HCT116 (cell line): ENCODE results near the gene RANBP1. TPM values are rescaled to one million over a fixed set of nuclear protein-coding genes. Genes with fewer than 3 reads are reported as not detected.

Experiments used
- ATAC-seq: fragments of 200-7000 bp; cut with Tn5 transposase; 2 replicates; pipeline ENCODE4 v1.9.1; 2020; ENCODE audit warnings: mild to moderate bottlenecking, moderate library complexity
- BruUV-seq: library from RNA; stranded (reverse); fragments of 400-500 nt; replicated peaks from 2 replicates; lab custom pipeline; 2021; lab: Mats Ljungman, UMichigan
- CTCF ChIA-PET: fragments of 300-600 bp; sonication (Branson Sonifier 250); formaldehyde crosslinking; loops from one replicate; lab custom pipeline; 2021; ENCODE audit warnings: antibody characterized with exemption; lab: Charles Lee
- POLR2A ChIA-PET: fragments of 300-600, 350-600 bp; sonication (Branson Sonifier 250); formaldehyde crosslinking; loops from one replicate; lab custom pipeline; 2021; ENCODE audit warnings: antibody characterized with exemption; lab: Charles Lee
- RAD21 ChIA-PET, 2 experiments: fragments of 300-600 bp; sonication (Branson Sonifier 250); formaldehyde crosslinking; loops; one replicate each; lab custom pipeline; 2023; ENCODE audit warnings: low total read pairs in 2 of 2; ENCODE audit not compliant: uncharacterized antibody in 2 of 2, unreplicated experiment in 2 of 2, low non-redundant PET in 1 of 2; lab: Charles Lee
- DNase-seq: peaks from one replicate; pipeline ENCODE4 v3.0.0-alpha.2; 2010; ENCODE audit warnings: low read depth, low spot score
- H2AFZ ChIP-seq: fragments of 200-600 bp; shearing (Covaris generic), sonication (generic); 2 replicates; pipeline ENCODE4 v1.6.1; 2017; ENCODE audit warnings: low read depth, mixed run types, mixed read lengths, antibody characterized with exemption, low read length; ENCODE audit not compliant: poor library complexity, severe bottlenecking
- H3K27ac ChIP-seq: 2 replicates; pipeline ENCODE4 v1.5.1; 2012; ENCODE audit warnings: low read depth, low read length
- H3K27me3 ChIP-seq: fragments of 200-600 bp; sonication (generic); 2 replicates; pipeline ENCODE4 v1.6.1; 2016; ENCODE audit warnings: mixed run types, low read length, mixed read lengths; ENCODE audit not compliant: insufficient read depth
- H3K36me3 ChIP-seq, 2 experiments: fragments of 200-500 bp in 1 of 2; fragments of 200-600 bp in 1 of 2; sonication (Bioruptor generic) in 1 of 2; sonication (generic) in 1 of 2; 2 replicates each; pipeline versions ENCODE4 v1.5.1 to v1.6.1; 2014 to 2016; ENCODE audit warnings: low read length in 2 of 2, inconsistent platforms in 1 of 2, mixed read lengths in 1 of 2, mixed run types in 1 of 2; ENCODE audit not compliant: insufficient read depth in 2 of 2, control insufficient read depth in 1 of 2
- H3K4me1 ChIP-seq, 2 experiments: fragments of 200-600 bp in 1 of 2; sonication (generic) in 1 of 2; 2 replicates each; pipeline versions ENCODE4 v1.5.1 to v1.6.1; 2012 to 2017; ENCODE audit warnings: low read length in 2 of 2, inconsistent platforms in 1 of 2, mild to moderate bottlenecking in 1 of 2, mixed read lengths in 1 of 2, mixed run types in 1 of 2, moderate library complexity in 1 of 2; ENCODE audit not compliant: insufficient read depth in 2 of 2, control insufficient read depth in 1 of 2
- H3K4me2 ChIP-seq: fragments of 200-600 bp; sonication (generic); 2 replicates; pipeline ENCODE4 v1.6.1; 2017; ENCODE audit warnings: mixed run types, low read length, mixed read lengths
- H3K4me3 ChIP-seq, 2 experiments: fragments of 200-600 bp in 1 of 2; sonication (generic) in 1 of 2; replicated peaks in 1 of 2; 2 replicates each; pipeline ENCODE4 v1.5.1; 2011 to 2016; ENCODE audit warnings: low read length in 2 of 2, control low read depth in 1 of 2, low read depth in 1 of 2, mild to moderate bottlenecking in 1 of 2, mixed read lengths in 1 of 2, mixed run types in 1 of 2
- H3K79me2 ChIP-seq: fragments of 200-600 bp; sonication (generic); 2 replicates; pipeline ENCODE4 v1.6.1; 2017; ENCODE audit warnings: mild to moderate bottlenecking, mixed run types, low read length, moderate library complexity, mixed read lengths; ENCODE audit not compliant: insufficient read depth
- H3K9ac ChIP-seq: fragments of 200-600 bp; sonication (generic); 2 replicates; pipeline ENCODE4 v1.6.1; 2016; ENCODE audit warnings: low read length, mixed read lengths
- H3K9me2 ChIP-seq: fragments of 200-600 bp; sonication (generic), shearing (Covaris generic); 2 replicates; pipeline ENCODE4 v1.6.1; 2017; ENCODE audit warnings: mixed run types, mild to moderate bottlenecking, moderate library complexity; ENCODE audit not compliant: insufficient read depth
- H3K9me3 ChIP-seq, 2 experiments: fragments of 200-500 bp in 1 of 2; fragments of 200-600 bp in 1 of 2; sonication (Bioruptor generic) in 1 of 2; sonication (generic) in 1 of 2; 2 replicates each; pipeline ENCODE4 v1.6.1; 2014 to 2017; ENCODE audit warnings: low read length in 2 of 2, mixed read lengths in 2 of 2, inconsistent platforms in 1 of 2, low read depth in 1 of 2, mild to moderate bottlenecking in 1 of 2, mixed run types in 1 of 2, moderate library complexity in 1 of 2; ENCODE audit not compliant: control insufficient read depth in 1 of 2, insufficient read depth in 1 of 2
- H4K20me1 ChIP-seq: fragments of 200-600 bp; sonication (generic), shearing (Covaris generic); 2 replicates; pipeline ENCODE4 v1.6.1; 2017; ENCODE audit warnings: mixed run types, mild to moderate bottlenecking, moderate library complexity; ENCODE audit not compliant: insufficient read depth
- CBX3 ChIP-seq: IDR thresholded peaks from 2 replicates; pipeline ENCODE4 v1.6.1; 2012; ENCODE audit warnings: low read depth
- ELF1 ChIP-seq: IDR thresholded peaks from 2 replicates; pipeline ENCODE4 v1.6.1; 2012; ENCODE audit warnings: low read depth, borderline replicate concordance
- RAD21 ChIP-seq: IDR thresholded peaks from 2 replicates; pipeline ENCODE4 v1.6.1; 2012; ENCODE audit warnings: low read depth, mild to moderate bottlenecking
- SP1 ChIP-seq: IDR thresholded peaks from 2 replicates; pipeline ENCODE4 v1.6.1; 2012; ENCODE audit warnings: low read depth
- TCF7L2 ChIP-seq: IDR thresholded peaks from 2 replicates; pipeline ENCODE4 v1.7.0; 2011; ENCODE audit warnings: borderline replicate concordance, inconsistent platforms; ENCODE audit not compliant: insufficient read depth, insufficient read length; ENCODE audit errors: extremely low read depth
- ZFX ChIP-seq: fragments of 450-650 bp; IDR thresholded peaks from 2 replicates; pipeline ENCODE4 v1.6.1; 2017
- intact Hi-C: fragments of 100-400 bp; cut with micrococcal nuclease; formaldehyde crosslinking; loops from 2 replicates; pipeline ENCODE4 v1.10.0; 2022
- total RNA-seq: library from RNA; stranded (reverse); gene quantifications from one replicate; pipeline ENCODE4 v1.2.1, GENCODE V29; 2021; ENCODE audit not compliant: unreplicated experiment
- TF ChIP-seq, protein P1 (sequence below): IDR thresholded peaks from 2 replicates; pipeline ENCODE4 v1.6.1; 2011; ENCODE audit warnings: mild to moderate bottlenecking, low read length, moderate library complexity; ENCODE audit not compliant: insufficient replicate concordance; ENCODE audit errors: extremely low read depth

Gene RANBP1
- total RNA-seq, 1 experiment from 2014 or later = 351 TPM

DNA sequence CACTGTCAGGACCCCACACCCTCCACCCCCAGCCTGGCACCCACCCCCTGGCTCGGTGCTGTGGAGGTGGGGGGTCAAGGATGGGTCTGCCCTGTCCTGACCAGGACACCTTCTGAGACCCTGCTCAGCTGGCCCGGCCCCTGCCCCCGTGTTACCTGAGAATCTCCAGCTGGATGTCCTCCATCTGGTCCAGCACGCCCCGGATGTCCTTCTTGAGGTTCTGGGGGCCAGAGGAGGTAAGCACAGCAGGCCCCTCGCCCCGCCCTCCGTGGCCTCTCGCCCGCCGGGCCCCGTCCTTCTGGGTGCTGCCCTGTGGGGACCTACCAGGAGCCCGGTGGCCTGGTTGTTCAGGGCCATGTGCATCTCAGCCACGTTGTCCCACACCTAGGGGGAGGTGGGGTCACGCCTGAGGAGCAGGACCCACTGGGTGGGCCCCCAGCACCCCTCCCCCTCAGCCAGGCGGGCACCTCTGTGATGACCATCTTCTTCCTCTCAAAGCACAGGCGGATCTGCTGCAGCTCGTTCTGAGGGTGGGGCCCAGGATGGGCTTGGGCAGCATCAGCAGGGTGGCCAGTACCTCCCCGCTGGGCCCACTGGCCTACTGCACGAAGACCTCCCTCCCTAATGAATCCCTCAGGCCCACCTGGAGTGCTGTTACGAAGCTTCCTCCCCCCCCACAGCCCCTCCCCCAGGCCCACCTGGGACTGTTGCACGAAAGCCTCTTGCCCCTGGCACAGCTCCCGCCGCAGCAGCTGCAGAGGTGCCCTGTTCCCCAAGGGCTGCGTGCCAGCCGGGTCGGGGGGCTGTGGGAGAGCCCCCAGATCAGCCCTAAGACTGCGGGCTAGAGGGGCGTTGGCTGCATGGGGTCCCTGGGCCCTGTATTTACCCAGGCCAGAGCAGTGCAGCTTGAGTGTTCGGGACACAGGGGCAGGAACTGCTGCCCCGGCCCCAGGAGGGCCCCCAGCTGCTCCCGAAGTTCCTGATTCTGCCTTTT, 33.6 kb downstream of the RANBP1 start (continued):
- TF ChIP-seq, protein P1, sequence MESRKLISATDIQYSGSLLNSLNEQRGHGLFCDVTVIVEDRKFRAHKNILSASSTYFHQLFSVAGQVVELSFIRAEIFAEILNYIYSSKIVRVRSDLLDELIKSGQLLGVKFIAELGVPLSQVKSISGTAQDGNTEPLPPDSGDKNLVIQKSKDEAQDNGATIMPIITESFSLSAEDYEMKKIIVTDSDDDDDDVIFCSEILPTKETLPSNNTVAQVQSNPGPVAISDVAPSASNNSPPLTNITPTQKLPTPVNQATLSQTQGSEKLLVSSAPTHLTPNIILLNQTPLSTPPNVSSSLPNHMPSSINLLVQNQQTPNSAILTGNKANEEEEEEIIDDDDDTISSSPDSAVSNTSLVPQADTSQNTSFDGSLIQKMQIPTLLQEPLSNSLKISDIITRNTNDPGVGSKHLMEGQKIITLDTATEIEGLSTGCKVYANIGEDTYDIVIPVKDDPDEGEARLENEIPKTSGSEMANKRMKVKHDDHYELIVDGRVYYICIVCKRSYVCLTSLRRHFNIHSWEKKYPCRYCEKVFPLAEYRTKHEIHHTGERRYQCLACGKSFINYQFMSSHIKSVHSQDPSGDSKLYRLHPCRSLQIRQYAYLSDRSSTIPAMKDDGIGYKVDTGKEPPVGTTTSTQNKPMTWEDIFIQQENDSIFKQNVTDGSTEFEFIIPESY = no peak

DNA sequence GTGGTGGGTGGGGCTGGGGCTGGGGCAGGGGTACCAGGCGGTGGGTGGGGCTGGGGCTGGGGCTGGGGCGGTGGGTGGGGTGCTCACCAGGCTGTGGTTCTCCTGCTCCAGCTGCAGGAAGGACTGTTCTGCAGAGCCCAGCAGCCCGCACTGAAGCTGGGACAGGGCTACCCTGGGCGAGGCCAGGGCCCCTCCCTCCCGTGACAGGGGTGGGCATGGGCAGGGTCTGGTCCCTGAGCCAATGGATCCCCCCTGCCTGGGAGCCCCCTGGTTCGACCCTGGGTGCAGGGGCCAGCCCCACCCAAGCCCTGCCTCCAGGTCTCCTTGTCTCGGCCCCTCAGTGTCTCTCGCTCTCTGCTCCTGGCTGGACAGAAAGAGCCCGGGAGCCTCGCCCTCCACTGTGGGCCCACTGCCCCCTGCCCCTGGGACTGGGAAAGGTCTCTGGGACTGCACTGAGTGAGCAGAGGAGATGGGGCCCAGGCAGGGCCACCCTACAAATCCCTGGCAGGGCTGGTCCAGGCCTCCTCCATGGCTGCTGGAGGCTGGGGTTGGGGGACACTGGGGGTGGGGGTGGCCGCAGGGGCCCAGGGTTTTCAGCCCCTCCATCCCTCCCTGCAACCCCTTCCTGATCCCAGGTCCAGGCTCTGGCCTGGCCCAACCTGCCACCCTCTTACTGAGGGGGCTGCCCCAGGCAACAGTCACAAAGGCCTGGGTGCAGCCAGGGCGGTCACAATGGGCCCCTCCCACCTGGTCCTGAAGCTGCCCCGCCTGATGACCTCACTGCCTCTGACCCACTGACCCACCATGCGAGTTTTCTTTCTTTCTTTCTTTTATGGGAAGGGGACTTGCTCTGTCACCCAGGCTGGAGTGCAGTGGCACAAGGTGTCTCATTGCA, 34.7 kb downstream of the RANBP1 start, which contains the start of gene CCDC188:
Gene CCDC188 (minus strand): TSS at position 675 of the 895 bp plus-strand sequence. CDS start 69 bp downstream, at position 606.
- ChIA-PET RAD21 (no interaction called here), POLR2A (interaction anchor here (0.6 kb wide), 1 partner anchor 188 kb away, joined by 4 read pairs; no protein-coding TSS in a partner anchor), CTCF (no interaction called here)
- no peaks in the 10 kb centered on the region for H3K27me3 ChIP-seq
- no peak for TF ChIP-seq RAD21
- TF ChIP-seq ELF1 = no peak
- no peak for TF ChIP-seq CBX3
- no peak for TF ChIP-seq SP1
- TF ChIP-seq ZFX = no peak
- no peak for TF ChIP-seq TCF7L2
- ATAC-seq (no peak), DNase-seq (no peak)
- H3K79me2 ChIP-seq = no peaks in the 10 kb centered on the region
- no peak within 1 kb of the TSS for H3K4me3 ChIP-seq
- no peaks in the 10 kb centered on the region for H3K4me1 ChIP-seq
- no peak within 1 kb of the TSS for H3K27ac ChIP-seq
- no peak within 1 kb of the TSS for H3K4me2 ChIP-seq
- no peak within 1 kb of the TSS for H2AFZ ChIP-seq
- H4K20me1 ChIP-seq = no peaks in the 10 kb centered on the region
- BruUV-seq = no TSS peak
- no peaks in the 10 kb centered on the region for H3K36me3 ChIP-seq
- intact Hi-C loops = no loop called here
- H3K9me3 ChIP-seq = no peaks in the 10 kb centered on the region
- H3K9me2 ChIP-seq = no peaks in the 10 kb centered on the region
- H3K9ac ChIP-seq = no peak within 1 kb of the TSS
